HepG2 (cell line): ENCODE measurements around the gene RSPH9. TPM values are rescaled to one million over a fixed set of nuclear protein-coding genes. Genes with fewer than 3 reads are reported as not detected.
A peak's percentile ranks its signal among the peaks of the same experiment; 100 is the strongest.

Experiments
- ARNT ChIP-seq: fragments of 450-650 bp; IDR thresholded peaks from 2 replicates; pipeline ENCODE4 v1.6.1; 2017
- BHLHE40 ChIP-seq: IDR thresholded peaks from 2 replicates; pipeline ENCODE4 v1.6.1; 2011; ENCODE audit warnings: low read length, improper control_type of control experiment
- CBX5 ChIP-seq: sonication (generic); formaldehyde crosslinking; IDR thresholded peaks from 2 replicates; pipeline ENCODE4 v1.4.0; 2020; ENCODE audit warnings: missing genetic modification reagents, borderline replicate concordance
- FOXK2 ChIP-seq: fragments of 450-650 bp; IDR thresholded peaks from 2 replicates; pipeline ENCODE4 v1.6.1; 2016
- JUND ChIP-seq: sonication (generic); formaldehyde crosslinking; IDR thresholded peaks from 2 replicates; pipeline ENCODE4 v1.8.0; 2022; ENCODE audit warnings: mild to moderate bottlenecking, missing genetic modification reagents
- KLF12 ChIP-seq: sonication (generic); formaldehyde crosslinking; IDR thresholded peaks from 2 replicates; pipeline ENCODE4 v1.4.0; 2020; ENCODE audit warnings: missing genetic modification reagents, borderline replicate concordance
- NAIF1 ChIP-seq: sonication (generic); formaldehyde crosslinking; IDR thresholded peaks from 2 replicates; pipeline ENCODE4 v1.5.0; 2020; ENCODE audit warnings: mild to moderate bottlenecking, missing genetic modification reagents, borderline replicate concordance
- PLRG1 ChIP-seq: fragments of 450-650 bp; conservative IDR thresholded peaks from 2 replicates; pipeline ENCODE4 v1.6.1; 2016
- PRDM10 ChIP-seq: sonication (generic); formaldehyde crosslinking; IDR thresholded peaks from 2 replicates; pipeline ENCODE4 v1.4.0; 2020; ENCODE audit warnings: low read depth, missing genetic modification reagents
- RELA ChIP-seq: sonication (generic); formaldehyde crosslinking; IDR thresholded peaks from 2 replicates; pipeline ENCODE4 v1.4.0; 2020; ENCODE audit warnings: missing genetic modification reagents
- SIN3A ChIP-seq: IDR thresholded peaks from 2 replicates; pipeline ENCODE4 v1.6.1; 2011; ENCODE audit warnings: low read depth, mild to moderate bottlenecking, control low read depth, low read length, borderline replicate concordance
- STAG1 ChIP-seq: sonication (generic); formaldehyde crosslinking; IDR thresholded peaks from 2 replicates; pipeline ENCODE4 v1.4.0; 2020; ENCODE audit warnings: missing genetic modification reagents
- U2AF1 ChIP-seq: fragments of 200-400 bp; formaldehyde crosslinking; optimal IDR thresholded peaks from 2 replicates; pipeline ENCODE3; 2017; ENCODE audit warnings: mild to moderate bottlenecking, low read depth, low read length
- U2AF2 ChIP-seq: fragments of 200-400 bp; formaldehyde crosslinking; IDR thresholded peaks from 2 replicates; pipeline ENCODE4 v1.6.1; 2017; ENCODE audit warnings: low read depth, mild to moderate bottlenecking, low read length
- ZNF160 ChIP-seq: sonication (generic); formaldehyde crosslinking; IDR thresholded peaks from 2 replicates; pipeline ENCODE4 v1.8.0; 2022; ENCODE audit warnings: mild to moderate bottlenecking, inconsistent platforms, missing genetic modification reagents
- ZNF263 ChIP-seq: sonication (generic); formaldehyde crosslinking; IDR thresholded peaks from 2 replicates; pipeline ENCODE4 v1.4.0; 2020; ENCODE audit warnings: missing genetic modification reagents
- ZNF33B ChIP-seq: sonication (generic); formaldehyde crosslinking; IDR thresholded peaks from 2 replicates; pipeline ENCODE4 v1.5.1; 2020; ENCODE audit warnings: mild to moderate bottlenecking, missing genetic modification reagents
- ZNF564 ChIP-seq: sonication (generic); formaldehyde crosslinking; IDR thresholded peaks from 2 replicates; pipeline ENCODE4 v1.8.1; 2023; ENCODE audit warnings: mild to moderate bottlenecking, missing genetic modification reagents
- ZNF607 ChIP-seq: sonication (generic); formaldehyde crosslinking; IDR thresholded peaks from 2 replicates; pipeline ENCODE4 v1.5.1; 2020; ENCODE audit warnings: missing genetic modification reagents, mild to moderate bottlenecking, borderline replicate concordance
- ZNF615 ChIP-seq: sonication (generic); formaldehyde crosslinking; IDR thresholded peaks from 2 replicates; pipeline ENCODE4 v1.5.0; 2020; ENCODE audit warnings: mild to moderate bottlenecking, missing genetic modification reagents, borderline replicate concordance
- ZNF776 ChIP-seq: sonication (generic); formaldehyde crosslinking; IDR thresholded peaks from 2 replicates; pipeline ENCODE4 v1.4.0; 2020; ENCODE audit warnings: mild to moderate bottlenecking, missing genetic modification reagents
- polyA plus RNA-seq, 8 experiments: library from polyadenylated mRNA; depleted of rRNA in 3 of 8; stranded (reverse) in 7 of 8; unstranded in 1 of 8; fragments of >200 nt; fragmentation: Illumina TruSeq in 4 of 8; extraction: Trizol in 4 of 8; gene quantifications; 2 replicates each; pipeline versions ENCODE4 v1.2.1 to v1.2.3, GENCODE V29; 2011 to 2016; ENCODE audit warnings: low read depth in 4 of 8, missing spikeins in 1 of 8, mixed read lengths in 1 of 8; ENCODE audit not compliant: insufficient read depth in 1 of 8
- total RNA-seq, 5 experiments: library from RNA; depleted of rRNA; stranded (reverse); fragments of >200 nt; fragmentation: Illumina TruSeq; extraction: Trizol; gene quantifications; 2 replicates each; pipeline ENCODE4 v1.2.3, GENCODE V29; 2016; ENCODE audit warnings: low read depth in 1 of 5
- TF ChIP-seq, protein P1 (sequence below): sonication (generic); IDR thresholded peaks from 2 replicates; pipeline ENCODE4 v1.6.1; 2016; ENCODE audit warnings: low read depth, borderline replicate concordance
- TF ChIP-seq, protein P2 (sequence below): sonication (generic); formaldehyde crosslinking; IDR thresholded peaks from 2 replicates; pipeline ENCODE4 v1.8.0; 2022; ENCODE audit warnings: missing genetic modification reagents, mild to moderate bottlenecking, borderline replicate concordance
- TF ChIP-seq, protein P3 (sequence below): sonication (generic); formaldehyde crosslinking; IDR thresholded peaks from 2 replicates; pipeline ENCODE4 v1.4.0; 2020; ENCODE audit warnings: missing genetic modification reagents

Gene RSPH9
- total and polyA plus RNA-seq, 2 of the 13 experiments (the other 11 are each of a cell fraction or from before 2014, with no cell fraction given), result 0.04 TPM; not detected in 1

DNA sequence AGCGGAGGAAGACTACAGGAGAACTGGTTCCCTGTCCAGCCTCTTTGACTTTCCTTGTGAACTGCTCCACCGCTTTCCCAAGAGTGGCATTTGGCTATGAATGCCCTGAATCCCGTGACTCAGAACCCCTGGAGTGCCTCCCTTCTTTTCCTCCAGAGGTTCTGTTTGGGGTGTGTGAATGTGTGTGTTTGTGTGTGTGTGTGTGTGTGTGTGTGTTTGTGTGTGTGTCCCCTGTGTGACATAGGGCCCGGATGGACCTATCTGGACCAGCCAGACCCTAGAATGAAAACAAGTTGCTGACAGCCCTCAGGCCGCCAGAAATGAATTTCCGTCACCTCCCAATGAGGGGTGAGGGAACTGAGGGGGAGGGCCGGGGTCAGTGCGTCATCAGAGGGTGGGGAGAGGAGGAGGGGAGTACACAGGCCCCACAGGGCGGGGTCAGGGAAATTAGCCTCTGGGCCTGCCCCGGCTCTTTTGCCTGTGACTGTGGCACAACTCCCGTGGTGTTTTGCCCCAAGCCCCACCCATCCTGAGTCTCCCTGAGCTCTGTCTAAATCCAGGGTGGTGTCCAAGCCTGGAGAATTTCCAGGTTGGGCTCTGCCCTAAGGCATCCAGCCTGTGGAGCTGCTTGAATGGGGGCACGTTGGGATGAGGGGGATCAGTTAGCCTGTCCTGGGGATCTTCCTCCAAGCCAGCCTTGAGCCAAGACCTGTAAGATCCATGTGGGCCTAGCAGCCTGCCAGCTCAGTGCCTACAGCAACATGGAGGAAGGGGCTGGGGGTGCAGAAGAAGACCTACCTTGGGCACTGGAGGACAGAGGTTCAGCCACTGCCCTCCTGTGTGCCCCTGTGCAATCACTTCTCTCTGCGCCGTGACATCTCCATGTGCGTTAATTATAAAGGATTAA, 58.0 kb downstream of the RSPH9 start (continued):
- TF ChIP-seq KLF12 (CRISPR knock-in tag) (peak; percentile 74), ZNF607 (CRISPR knock-in tag) (no peak), ARNT (no peak), PLRG1 (no peak), STAG1 (CRISPR knock-in tag) (no peak), ZNF776 (CRISPR knock-in tag) (0 out of 2 replicates have a peak, but pooled peaks have one; percentile 51), JUND (CRISPR knock-in tag) (no peak), BHLHE40 (no peak), NAIF1 (CRISPR knock-in tag) (no peak), PRDM10 (no peak), CBX5 (CRISPR knock-in tag) (no peak), ZNF615 (CRISPR knock-in tag) (no peak), ZNF33B (CRISPR knock-in tag) (no peak), ZNF263 (CRISPR knock-in tag) (peak; percentile 99), U2AF1 (no peak), FOXK2 (no peak), SIN3A (peak; percentile 44; the same call in 1 of the 2 replicates), U2AF2 (no peak), RELA (CRISPR knock-in tag) (no peak), ZNF564 (CRISPR knock-in tag) (no peak), ZNF160 (CRISPR knock-in tag) (peak; percentile 42; the same call in 1 of the 2 replicates)
- TF ChIP-seq, protein P1, sequence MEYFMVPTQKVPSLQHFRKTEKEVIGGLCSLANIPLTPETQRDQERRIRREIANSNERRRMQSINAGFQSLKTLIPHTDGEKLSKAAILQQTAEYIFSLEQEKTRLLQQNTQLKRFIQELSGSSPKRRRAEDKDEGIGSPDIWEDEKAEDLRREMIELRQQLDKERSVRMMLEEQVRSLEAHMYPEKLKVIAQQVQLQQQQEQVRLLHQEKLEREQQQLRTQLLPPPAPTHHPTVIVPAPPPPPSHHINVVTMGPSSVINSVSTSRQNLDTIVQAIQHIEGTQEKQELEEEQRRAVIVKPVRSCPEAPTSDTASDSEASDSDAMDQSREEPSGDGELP, result no peak
- TF ChIP-seq, protein P2, sequence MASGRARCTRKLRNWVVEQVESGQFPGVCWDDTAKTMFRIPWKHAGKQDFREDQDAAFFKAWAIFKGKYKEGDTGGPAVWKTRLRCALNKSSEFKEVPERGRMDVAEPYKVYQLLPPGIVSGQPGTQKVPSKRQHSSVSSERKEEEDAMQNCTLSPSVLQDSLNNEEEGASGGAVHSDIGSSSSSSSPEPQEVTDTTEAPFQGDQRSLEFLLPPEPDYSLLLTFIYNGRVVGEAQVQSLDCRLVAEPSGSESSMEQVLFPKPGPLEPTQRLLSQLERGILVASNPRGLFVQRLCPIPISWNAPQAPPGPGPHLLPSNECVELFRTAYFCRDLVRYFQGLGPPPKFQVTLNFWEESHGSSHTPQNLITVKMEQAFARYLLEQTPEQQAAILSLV, result 0 out of 2 replicates have a peak, but pooled peaks have one; percentile 31
- TF ChIP-seq, protein P3, sequence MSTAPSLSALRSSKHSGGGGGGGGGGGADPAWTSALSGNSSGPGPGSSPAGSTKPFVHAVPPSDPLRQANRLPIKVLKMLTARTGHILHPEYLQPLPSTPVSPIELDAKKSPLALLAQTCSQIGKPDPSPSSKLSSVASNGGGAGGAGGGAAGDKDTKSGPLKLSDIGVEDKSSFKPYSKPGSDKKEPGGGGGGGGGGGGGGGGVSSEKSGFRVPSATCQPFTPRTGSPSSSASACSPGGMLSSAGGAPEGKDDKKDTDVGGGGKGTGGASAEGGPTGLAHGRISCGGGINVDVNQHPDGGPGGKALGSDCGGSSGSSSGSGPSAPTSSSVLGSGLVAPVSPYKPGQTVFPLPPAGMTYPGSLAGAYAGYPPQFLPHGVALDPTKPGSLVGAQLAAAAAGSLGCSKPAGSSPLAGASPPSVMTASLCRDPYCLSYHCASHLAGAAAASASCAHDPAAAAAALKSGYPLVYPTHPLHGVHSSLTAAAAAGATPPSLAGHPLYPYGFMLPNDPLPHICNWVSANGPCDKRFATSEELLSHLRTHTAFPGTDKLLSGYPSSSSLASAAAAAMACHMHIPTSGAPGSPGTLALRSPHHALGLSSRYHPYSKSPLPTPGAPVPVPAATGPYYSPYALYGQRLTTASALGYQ (CRISPR knock-in tag), result no peak
